Endothelial cell of umbilical vein (primary cell): ENCODE measurements around the gene URI1. TPM values are rescaled to one million over a fixed set of nuclear protein-coding genes. Genes with fewer than 3 reads are reported as not detected.

Experiments
- BruUV-seq: library from RNA; stranded (reverse); fragments of 400-500 nt; replicated peaks from 2 replicates; lab custom pipeline; 2021; lab: Mats Ljungman, UMichigan
- CTCF ChIA-PET: fragments of 300-600, 350-600 bp; sonication (Branson Sonifier 250); formaldehyde crosslinking; loops from one replicate; lab custom pipeline; 2021; ENCODE audit warnings: antibody characterized with exemption, inconsistent platforms; lab: Charles Lee
- POLR2A ChIA-PET: fragments of 300-600, 350-600 bp; sonication (Branson Sonifier 250); formaldehyde crosslinking; loops from one replicate; lab custom pipeline; 2021; ENCODE audit warnings: antibody characterized with exemption, inconsistent platforms; lab: Charles Lee
- DNase-seq: peaks from one replicate; pipeline ENCODE4 v3.0.0-alpha.2; 2011; ENCODE audit warnings: low read depth, low spot score
- FAIRE-seq: peaks from 2 replicates; lab custom pipeline; 2011; peaks lifted over from hg19 to GRCh38; lab: Jason Lieb, UNC
- H2AFZ ChIP-seq: 2 replicates; pipeline ENCODE4 v1.6.0; 2012; ENCODE audit warnings: low read depth, low read length, control low read depth, inconsistent platforms
- H3K27ac ChIP-seq: 2 replicates; pipeline ENCODE4 v1.5.1; 2011; ENCODE audit warnings: low read depth, mild to moderate bottlenecking, control low read depth, low read length, moderate library complexity; ENCODE audit not compliant: insufficient read depth
- H3K27me3 ChIP-seq, 2 experiments: 2 replicates each; pipeline versions ENCODE4 v1.6.0 to v1.6.1; 2011; ENCODE audit warnings: low read length in 2 of 2, mixed read lengths in 1 of 2; ENCODE audit not compliant: control insufficient read depth in 2 of 2, insufficient read depth in 2 of 2
- H3K36me3 ChIP-seq, 2 experiments: 2 replicates in 1 of 2; 3 replicates in 1 of 2; pipeline ENCODE4 v1.5.1; 2011; ENCODE audit warnings: low read length in 2 of 2, mild to moderate bottlenecking in 1 of 2, moderate library complexity in 1 of 2; ENCODE audit not compliant: control insufficient read depth in 2 of 2, insufficient read depth in 2 of 2; ENCODE audit errors: extremely low read depth in 1 of 2
- H3K4me1 ChIP-seq: 3 replicates; pipeline ENCODE4 v1.5.1; 2011; ENCODE audit warnings: mild to moderate bottlenecking, low read length; ENCODE audit not compliant: control insufficient read depth, insufficient read depth; ENCODE audit errors: extremely low read depth
- H3K4me2 ChIP-seq: 2 replicates; pipeline ENCODE4 v1.6.1; 2011; ENCODE audit warnings: low read length, control low read depth, mixed read lengths; ENCODE audit not compliant: insufficient read depth
- H3K4me3 ChIP-seq, 3 experiments: fragments of 200-600 bp in 1 of 3; sonication (generic), shearing (Covaris generic) in 1 of 3; replicated peaks in 1 of 3; 2 replicates each; pipeline ENCODE4 v1.5.1; 2011 to 2016; ENCODE audit warnings: control low read depth in 3 of 3, low read length in 3 of 3, mild to moderate bottlenecking in 2 of 3, inconsistent platforms in 1 of 3, low read depth in 1 of 3, moderate library complexity in 1 of 3; ENCODE audit not compliant: insufficient read depth in 1 of 3
- H3K79me2 ChIP-seq: 2 replicates; pipeline ENCODE4 v1.6.0; 2012; ENCODE audit warnings: low read length, inconsistent platforms; ENCODE audit not compliant: control insufficient read depth, insufficient read depth
- H3K9ac ChIP-seq: replicated peaks from 2 replicates; pipeline ENCODE3; 2011; ENCODE audit warnings: low read length, control low read depth; ENCODE audit not compliant: insufficient read depth; ENCODE audit errors: extremely low read depth
- H3K9me1 ChIP-seq: replicated peaks from 3 replicates; pipeline ENCODE4 v1.6.0; 2011; ENCODE audit warnings: mild to moderate bottlenecking, low read length; ENCODE audit not compliant: control insufficient read depth, insufficient read depth; ENCODE audit errors: extremely low read depth
- H3K9me3 ChIP-seq: replicated peaks from 2 replicates; pipeline ENCODE4 v1.5.1; 2012; ENCODE audit warnings: low read length, inconsistent platforms; ENCODE audit not compliant: control insufficient read depth, insufficient read depth
- H4K20me1 ChIP-seq: replicated peaks from 2 replicates; pipeline ENCODE3; 2011; ENCODE audit warnings: mild to moderate bottlenecking, low read length; ENCODE audit not compliant: control insufficient read depth, insufficient read depth; ENCODE audit errors: extremely low read depth
- EZH2 ChIP-seq: IDR thresholded peaks from 2 replicates; pipeline ENCODE4 v1.6.1; 2012; ENCODE audit warnings: borderline replicate concordance, low read depth, mild to moderate bottlenecking, moderate library complexity, low read length, inconsistent platforms; ENCODE audit not compliant: severe bottlenecking
- FOS ChIP-seq: IDR thresholded peaks from 2 replicates; pipeline ENCODE4 v1.6.1; 2011; ENCODE audit warnings: mild to moderate bottlenecking, low read length, moderate library complexity, borderline replicate concordance; ENCODE audit not compliant: insufficient read depth
- GATA2 ChIP-seq: IDR thresholded peaks from 2 replicates; pipeline ENCODE4 v1.7.0; 2011; ENCODE audit warnings: low read depth, mild to moderate bottlenecking, moderate library complexity, mixed read lengths, low read length; ENCODE audit not compliant: insufficient read length, insufficient read depth
- JUN ChIP-seq: IDR thresholded peaks from 2 replicates; pipeline ENCODE4 v1.6.1; 2011; ENCODE audit warnings: borderline replicate concordance, low read depth; ENCODE audit not compliant: insufficient read length, insufficient read depth
- MYC ChIP-seq: IDR thresholded peaks from one replicate; pipeline ENCODE4 v1.6.1; 2011; ENCODE audit warnings: mild to moderate bottlenecking, low read depth, low read length
- POLR2A ChIP-seq: IDR thresholded peaks from 2 replicates; pipeline ENCODE4 v1.6.1; 2012; ENCODE audit warnings: low read depth, mild to moderate bottlenecking, control low read depth, low read length
- POLR2AphosphoS5 ChIP-seq: IDR thresholded peaks from 2 replicates; pipeline ENCODE4 v1.6.1; 2012; ENCODE audit warnings: low read depth, mild to moderate bottlenecking, control low read depth, low read length, moderate library complexity; ENCODE audit not compliant: insufficient read depth
- dilution Hi-C: fragments of 300-500 bp; cut with MboI; formaldehyde crosslinking; loops from one replicate; pipeline ENCODE4 v1.15.0; 2019; ENCODE audit warnings: low sequenced_read_pairs; ENCODE audit not compliant: extremely low pct_ligation_motif_present
- intact Hi-C: fragments of 100-400 bp; cut with micrococcal nuclease; formaldehyde crosslinking; loops from one replicate; pipeline ENCODE4 v1.10.0; 2022
- polyA plus RNA-seq, 4 experiments: library from polyadenylated mRNA; depleted of rRNA in 3 of 4; stranded (reverse) in 3 of 4; unstranded in 1 of 4; fragments of >200 nt; gene quantifications; 2 replicates each; pipeline versions ENCODE4 v1.2.1 to v1.2.3, GENCODE V29; 2011 to 2012; ENCODE audit warnings: missing spikeins in 1 of 4
- total RNA-seq: library from RNA; stranded (reverse); gene quantifications from 2 replicates; pipeline ENCODE4 v1.2.3, GENCODE V29; 2021
- TF ChIP-seq, protein P1 (sequence below): IDR thresholded peaks from 2 replicates; pipeline ENCODE4 v1.6.1; 2011; ENCODE audit not compliant: insufficient read depth, insufficient read length
- TF ChIP-seq, protein P2 (sequence below), 2 donors: IDR thresholded peaks; 1 replicate in 1 of 2; 2 replicates in 1 of 2; pipeline ENCODE4 v1.5.1; 2011; ENCODE audit warnings: low read length in 2 of 2, mild to moderate bottlenecking in 2 of 2, moderate library complexity in 2 of 2, control low read depth in 1 of 2, inconsistent platforms in 1 of 2, low read depth in 1 of 2; ENCODE audit not compliant: insufficient read depth in 1 of 2; ENCODE audit errors: extremely low read depth in 1 of 2

URI1 gene
- total and polyA plus RNA-seq, 2 donors (not counting 3 experiments of a cell fraction or from before 2014, with no cell fraction given): 12.8 to 28.9 TPM

DNA sequence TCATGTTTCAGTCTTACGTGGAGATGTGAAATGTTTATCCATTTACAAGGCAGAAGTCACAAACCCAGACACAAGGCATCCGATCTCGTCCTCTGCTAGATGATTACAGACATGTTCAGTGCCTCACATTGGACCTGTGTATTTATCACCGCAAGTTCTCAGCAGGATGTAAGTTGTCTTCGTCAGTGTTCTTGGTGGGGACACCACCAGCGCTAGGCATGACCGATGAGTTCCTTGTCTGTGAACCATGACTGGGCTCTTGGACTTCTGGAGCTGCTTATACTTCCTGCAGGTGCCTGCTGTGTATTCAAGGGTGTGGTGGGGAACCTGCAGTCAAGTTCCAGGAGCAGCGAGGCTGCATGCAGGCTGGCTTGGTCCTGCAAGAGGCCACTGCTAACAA lies 105.4 kb downstream of the URI1 start:
- no peaks in the 10 kb centered on the region for H3K9me3 ChIP-seq
- H3K9ac ChIP-seq: no peak overlapping the region
- TF ChIP-seq, protein P1, sequence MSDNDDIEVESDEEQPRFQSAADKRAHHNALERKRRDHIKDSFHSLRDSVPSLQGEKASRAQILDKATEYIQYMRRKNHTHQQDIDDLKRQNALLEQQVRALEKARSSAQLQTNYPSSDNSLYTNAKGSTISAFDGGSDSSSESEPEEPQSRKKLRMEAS: no peak
- no peak for TF ChIP-seq MYC
- no peak for TF ChIP-seq JUN
- no peak for TF ChIP-seq FOS
- TF ChIP-seq, protein P2, sequence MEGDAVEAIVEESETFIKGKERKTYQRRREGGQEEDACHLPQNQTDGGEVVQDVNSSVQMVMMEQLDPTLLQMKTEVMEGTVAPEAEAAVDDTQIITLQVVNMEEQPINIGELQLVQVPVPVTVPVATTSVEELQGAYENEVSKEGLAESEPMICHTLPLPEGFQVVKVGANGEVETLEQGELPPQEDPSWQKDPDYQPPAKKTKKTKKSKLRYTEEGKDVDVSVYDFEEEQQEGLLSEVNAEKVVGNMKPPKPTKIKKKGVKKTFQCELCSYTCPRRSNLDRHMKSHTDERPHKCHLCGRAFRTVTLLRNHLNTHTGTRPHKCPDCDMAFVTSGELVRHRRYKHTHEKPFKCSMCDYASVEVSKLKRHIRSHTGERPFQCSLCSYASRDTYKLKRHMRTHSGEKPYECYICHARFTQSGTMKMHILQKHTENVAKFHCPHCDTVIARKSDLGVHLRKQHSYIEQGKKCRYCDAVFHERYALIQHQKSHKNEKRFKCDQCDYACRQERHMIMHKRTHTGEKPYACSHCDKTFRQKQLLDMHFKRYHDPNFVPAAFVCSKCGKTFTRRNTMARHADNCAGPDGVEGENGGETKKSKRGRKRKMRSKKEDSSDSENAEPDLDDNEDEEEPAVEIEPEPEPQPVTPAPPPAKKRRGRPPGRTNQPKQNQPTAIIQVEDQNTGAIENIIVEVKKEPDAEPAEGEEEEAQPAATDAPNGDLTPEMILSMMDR (IDR thresholded peaks at IDR 0.05; ENCODE audit: extremely low read depth in 1 of 2, insufficient read depth in 1 of 2, low read depth in 1 of 2, low read length in 2 of 2): no peak
- TF ChIP-seq GATA2: no peak
- TF ChIP-seq EZH2: no peak
- TF ChIP-seq POLR2A: no peak
- TF ChIP-seq POLR2AphosphoS5: no peak
- H3K27me3 ChIP-seq: no peaks in the 10 kb centered on the region
- no peak overlapping the region for H3K4me3 ChIP-seq
- ChIA-PET POLR2A (no interaction called here), CTCF (no interaction called here)
- no peaks in the 10 kb centered on the region for H3K79me2 ChIP-seq
- H3K4me2 ChIP-seq: no peak overlapping the region
- no peak overlapping the region for H3K27ac ChIP-seq
- H4K20me1 ChIP-seq: no peaks in the 10 kb centered on the region
- intact Hi-C loops: no loop called here
- H3K36me3 ChIP-seq: no peaks in the 10 kb centered on the region
- no peak for DNase-seq
- dilution Hi-C loops: no loop called here
- no peak for FAIRE-seq
- H3K4me1 ChIP-seq: no peaks in the 10 kb centered on the region
- no peaks in the 10 kb centered on the region for H3K9me1 ChIP-seq
- H2AFZ ChIP-seq: no peak overlapping the region
- BruUV-seq: no TSS peak
